HEK293T (cell line): ENCODE data around the gene FUNDC2.

Experiments used
- CTCF ChIA-PET: fragments of 350-600 bp; formaldehyde crosslinking; extraction: SDS; loops from one replicate; lab custom pipeline; 2021; ENCODE audit warnings: antibody characterized with exemption, inconsistent platforms; lab: Yijun Ruan, JAX
- POLR2A ChIA-PET: fragments of 350-600 bp; formaldehyde crosslinking; extraction: SDS; loops from one replicate; lab custom pipeline; 2020; ENCODE audit warnings: antibody characterized with exemption, inconsistent platforms; lab: Yijun Ruan, JAX
- DNase-seq: peaks from one replicate; pipeline ENCODE4 v3.0.0; 2012; ENCODE audit warnings: mixed read lengths; ENCODE audit errors: extremely low spot score
- ARNT ChIP-seq: fragments of 450-650 bp; IDR thresholded peaks from 2 replicates; pipeline ENCODE4 v1.6.1; 2017; ENCODE audit warnings: mild to moderate bottlenecking
- BHLHE40 ChIP-seq: fragments of 450-650 bp; IDR thresholded peaks from 2 replicates; pipeline ENCODE4 v1.6.1; 2016; ENCODE audit warnings: mild to moderate bottlenecking, moderate library complexity, borderline replicate concordance
- CTBP1 ChIP-seq: fragments of 450-650 bp; IDR thresholded peaks from 2 replicates; pipeline ENCODE4 v1.6.1; 2016; ENCODE audit warnings: borderline replicate concordance
- ELF4 ChIP-seq: fragments of 450-650 bp; IDR thresholded peaks from 2 replicates; pipeline ENCODE4 v1.6.1; 2017; ENCODE audit warnings: antibody characterized with exemption
- FOXA1 ChIP-seq: fragments of 450-650 bp; IDR thresholded peaks from 2 replicates; pipeline ENCODE4 v1.6.1; 2016; ENCODE audit warnings: mild to moderate bottlenecking
- FOXK2 ChIP-seq: fragments of 450-650 bp; IDR thresholded peaks from 2 replicates; pipeline ENCODE4 v1.6.1; 2016; ENCODE audit warnings: mild to moderate bottlenecking
- FOXM1 ChIP-seq: fragments of 450-650 bp; IDR thresholded peaks from 2 replicates; pipeline ENCODE4 v1.6.1; 2017; ENCODE audit warnings: mild to moderate bottlenecking, borderline replicate concordance
- HDGF ChIP-seq: fragments of 450-650 bp; IDR thresholded peaks from 2 replicates; pipeline ENCODE4 v1.6.1; 2017; ENCODE audit warnings: antibody characterized with exemption, borderline replicate concordance
- L3MBTL2 ChIP-seq: fragments of 450-650 bp; conservative IDR thresholded peaks from 2 replicates; pipeline ENCODE4 v1.6.1; 2016; ENCODE audit warnings: mild to moderate bottlenecking
- LEF1 ChIP-seq: fragments of 450-650 bp; IDR thresholded peaks from 2 replicates; pipeline ENCODE4 v1.6.1; 2017; ENCODE audit warnings: mild to moderate bottlenecking, borderline replicate concordance
- NFRKB ChIP-seq: fragments of 450-650 bp; IDR thresholded peaks from 2 replicates; pipeline ENCODE4 v1.6.1; 2016; ENCODE audit warnings: mild to moderate bottlenecking, moderate library complexity
- SP1 ChIP-seq: fragments of 450-650 bp; IDR thresholded peaks from 2 replicates; pipeline ENCODE4 v1.6.1; 2017
- SUZ12 ChIP-seq: fragments of 450-650 bp; IDR thresholded peaks from 2 replicates; pipeline ENCODE4 v1.6.1; 2016; ENCODE audit warnings: mild to moderate bottlenecking
- TARDBP ChIP-seq: fragments of 450-650 bp; IDR thresholded peaks from 2 replicates; pipeline ENCODE4 v1.6.1; 2016
- ZNF384 ChIP-seq: fragments of 450-650 bp; IDR thresholded peaks from 2 replicates; pipeline ENCODE4 v1.6.1; 2016
- TF ChIP-seq, protein P1 (sequence below): fragments of 450-650 bp; IDR thresholded peaks from 2 replicates; pipeline ENCODE4 v1.6.1; 2016

The FUNDC2 gene

GRCh38 chrX:155023907-155024833, 2.5 kb upstream of the FUNDC2 start:
- POLR2A ChIA-PET = no interaction called here
- no peak for DNase-seq
- TF ChIP-seq FOXK2 (no peak), BHLHE40 (no peak), FOXM1 (no peak), SUZ12 (no peak), CTBP1 (no peak), NFRKB (no peak), HDGF (no peak), ARNT (no peak)
- CTCF ChIA-PET = interaction anchor here (0.5 kb wide), 1 partner anchor 10 kb away, joined by 3 read pairs; no protein-coding TSS in a partner anchor

DNA sequence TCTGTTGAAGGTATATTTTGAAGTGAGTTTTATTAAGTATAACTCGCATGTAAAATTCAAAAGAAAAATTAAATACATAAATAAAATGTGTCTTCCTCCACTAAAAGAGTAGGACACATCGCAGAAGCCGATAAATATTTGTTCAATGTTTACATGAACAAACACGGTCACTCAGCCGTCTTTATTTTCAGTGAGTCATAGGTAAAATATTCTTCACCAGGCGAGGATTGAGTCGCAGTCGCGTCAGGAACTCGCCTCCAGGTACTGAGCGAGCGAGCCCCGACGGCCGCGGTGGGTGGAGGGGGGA, 271 bp upstream of the FUNDC2 start:
- POLR2A ChIA-PET = interaction anchor here (0.5 to 1.3 kb wide), 8 partner anchors 9 to 968 kb away, joined by 3 to 10 read pairs (median 3); partner anchors contain the start of genes CMC4 and MTCP1
- no peak for DNase-seq
- no peak for TF ChIP-seq ZNF384
- no peak for TF ChIP-seq ARNT
- no peak for TF ChIP-seq BHLHE40
- no peak for TF ChIP-seq LEF1
- CTCF ChIA-PET = interaction anchor here (0.6 to 1.3 kb wide), 2 partner anchors 23 to 652 kb away, joined by 3 read pairs; no protein-coding TSS in a partner anchor

DNA sequence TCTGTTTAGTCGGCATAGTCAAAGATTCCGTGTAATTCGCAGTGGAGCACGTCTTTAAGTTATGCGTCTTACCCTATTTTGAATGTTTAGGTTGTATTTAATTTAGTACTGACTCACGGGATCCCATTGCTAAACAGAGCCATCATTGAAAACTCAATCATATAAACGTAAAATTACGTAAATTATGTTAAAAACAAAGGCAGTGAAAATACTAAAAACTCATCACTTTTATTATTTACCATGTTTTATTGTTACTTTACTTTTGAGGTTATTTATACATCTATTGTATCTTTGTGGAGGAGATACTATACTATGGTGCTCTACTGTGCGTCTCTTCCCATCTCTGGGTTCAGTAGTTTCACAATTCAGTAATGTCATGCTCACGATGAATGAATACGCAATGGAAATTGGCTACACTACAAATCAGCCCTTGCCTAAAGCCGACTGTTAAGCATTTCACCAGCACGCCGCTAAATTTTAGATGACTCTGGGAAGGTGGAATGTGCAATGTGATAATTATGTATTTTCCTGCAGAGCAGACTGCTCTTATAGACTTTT, 944 bp downstream of the FUNDC2 start:
- CTCF ChIA-PET = interaction anchor here (0.6 to 1.3 kb wide), 2 partner anchors 21 to 25 kb away, joined by 3 read pairs; no protein-coding TSS in a partner anchor
- TF ChIP-seq NFRKB (no peak), ARNT (no peak), SUZ12 (no peak), CTBP1 (no peak), FOXA1 (no peak), FOXM1 (no peak), TARDBP (no peak), HDGF (no peak), SP1 (no peak), ZNF384 (no peak), LEF1 (no peak), FOXK2 (no peak)
- TF ChIP-seq, protein P1, sequence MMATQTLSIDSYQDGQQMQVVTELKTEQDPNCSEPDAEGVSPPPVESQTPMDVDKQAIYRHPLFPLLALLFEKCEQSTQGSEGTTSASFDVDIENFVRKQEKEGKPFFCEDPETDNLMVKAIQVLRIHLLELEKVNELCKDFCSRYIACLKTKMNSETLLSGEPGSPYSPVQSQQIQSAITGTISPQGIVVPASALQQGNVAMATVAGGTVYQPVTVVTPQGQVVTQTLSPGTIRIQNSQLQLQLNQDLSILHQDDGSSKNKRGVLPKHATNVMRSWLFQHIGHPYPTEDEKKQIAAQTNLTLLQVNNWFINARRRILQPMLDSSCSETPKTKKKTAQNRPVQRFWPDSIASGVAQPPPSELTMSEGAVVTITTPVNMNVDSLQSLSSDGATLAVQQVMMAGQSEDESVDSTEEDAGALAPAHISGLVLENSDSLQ = no peak
- peak; percentile 15 for DNase-seq
- POLR2A ChIA-PET = interaction anchor here (1.0 to 1.3 kb wide), 4 partner anchors 10 to 43 kb away, joined by 3 read pairs; no protein-coding TSS in a partner anchor

GRCh38 chrX:155028129-155028528, 1.5 kb downstream of the FUNDC2 start:
- TF ChIP-seq LEF1 = no peak
- no peak for TF ChIP-seq ARNT
- TF ChIP-seq SP1 = no peak
- no peak for TF ChIP-seq SUZ12
- no peak for TF ChIP-seq L3MBTL2
- TF ChIP-seq BHLHE40 = no peak
- TF ChIP-seq FOXK2 = no peak
- TF ChIP-seq NFRKB = no peak
- no peak for TF ChIP-seq HDGF
- TF ChIP-seq, protein P1 = no peak
- no peak for TF ChIP-seq CTBP1
- no peak for TF ChIP-seq FOXA1
- no peak for TF ChIP-seq TARDBP
- ChIA-PET CTCF (interaction anchor here (0.6 to 1.1 kb wide), 2 partner anchors 25 to 29 kb away, joined by 3 read pairs; no protein-coding TSS in a partner anchor), POLR2A (interaction anchor here (1.1 kb wide), 1 partner anchor 10 kb away, joined by 3 read pairs; no protein-coding TSS in a partner anchor)
- DNase-seq = no peak

DNA sequence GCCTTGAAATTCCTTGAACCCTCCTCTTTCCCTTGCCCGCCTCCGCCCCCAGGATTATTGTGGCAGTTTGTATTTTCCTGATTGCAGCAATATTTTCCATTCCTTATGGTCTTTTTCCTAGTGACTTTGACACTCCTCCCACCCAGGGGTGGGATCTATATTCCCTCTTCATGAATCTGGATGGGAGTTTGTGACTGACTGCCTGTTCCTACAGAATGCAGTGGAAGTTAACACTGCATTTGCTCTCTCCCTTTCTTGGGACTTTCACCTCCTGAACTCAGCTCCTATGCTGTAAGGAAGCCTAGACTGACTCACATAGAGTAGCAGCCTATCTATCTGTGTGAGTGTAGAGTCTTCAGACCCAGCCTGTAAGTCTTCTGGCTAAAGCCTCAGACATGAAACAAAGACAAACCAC, 2.2 kb downstream of the FUNDC2 start:
- ChIA-PET CTCF (interaction anchor here (1.1 kb wide), 1 partner anchor 28 kb away, joined by 3 read pairs; no protein-coding TSS in a partner anchor), POLR2A (interaction anchor here (1.1 kb wide), 1 partner anchor 11 kb away, joined by 3 read pairs; no protein-coding TSS in a partner anchor)
- TF ChIP-seq CTBP1 (no peak), ZNF384 (no peak), FOXA1 (no peak), TARDBP (no peak), ARNT (no peak), HDGF (no peak), SP1 (no peak), BHLHE40 (no peak), LEF1 (no peak), ELF4 (no peak), L3MBTL2 (no peak)
- no peak for DNase-seq

GRCh38 chrX:155031657-155032056, 5.0 kb downstream of the FUNDC2 start:
- CTCF ChIA-PET = no interaction called here
- POLR2A ChIA-PET = no interaction called here
- no peak for DNase-seq
- TF ChIP-seq ELF4 (no peak), FOXM1 (no peak), TARDBP (no peak), FOXA1 (no peak), ARNT (no peak), SUZ12 (no peak), LEF1 (no peak), FOXK2 (no peak), ZNF384 (no peak), NFRKB (no peak), L3MBTL2 (no peak), SP1 (no peak), CTBP1 (no peak), BHLHE40 (no peak), HDGF (no peak)
- TF ChIP-seq, protein P1 = no peak
